Measurements from ENCODE around the gene ZNF234. TPM values are rescaled to one million over a fixed set of nuclear protein-coding genes. Genes with fewer than 3 reads are reported as not detected.

The ZNF234 gene
- total RNA-seq, 2 experiments from 2014 or later, result not detected

GRCh38 chr19:44176590-44176989 is 35.2 kb downstream of the ZNF234 start:
- TF ChIP-seq CTCF (conservative IDR thresholded peaks at IDR 0.05; ENCODE audit: low read length) (no peak), EZH2phosphoT487 (IDR thresholded peaks at IDR 0.05; ENCODE audit: borderline replicate concordance, low read depth, low read length) (no peak)
- H2AFZ ChIP-seq (ENCODE audit: low read length), result no peak overlapping the region
- ChIA-PET CTCF (ENCODE audit: unreplicated experiment) (no interaction called here), POLR2A (no interaction called here)
- H3K9me2 ChIP-seq (ENCODE audit: insufficient read depth, low read length), result no peaks in the 10 kb centered on the region
- H3K36me3 ChIP-seq (ENCODE audit: insufficient read depth, low read length), result peaks cover 60% of the 10 kb centered on the region
- no peaks in the 10 kb centered on the region for H3K79me2 ChIP-seq (ENCODE audit: insufficient read depth, low read depth, low read length)
- intact Hi-C loops (cut with micrococcal nuclease; ENCODE audit: unreplicated experiment), result no loop called here
- no peak for DNase-seq (ENCODE audit: low spot score)
- no peak overlapping the region for H3K4me3 ChIP-seq (ENCODE audit: low read depth, low read length, poor library complexity, severe bottlenecking)
- BruUV-seq (replicated peaks), result no TSS peak
- no peaks in the 10 kb centered on the region for H3K4me1 ChIP-seq (ENCODE audit: insufficient read depth, low read length, poor library complexity, severe bottlenecking)
- H3K9me3 ChIP-seq (ENCODE audit: low read length), result no peaks in the 10 kb centered on the region
- H4K20me1 ChIP-seq (ENCODE audit: insufficient read depth, low read length), result no peaks in the 10 kb centered on the region
- H3K27ac ChIP-seq (ENCODE audit: low read depth, low read length, poor library complexity, severe bottlenecking), result no peak overlapping the region
- H3K4me2 ChIP-seq (ENCODE audit: low read length), result no peak overlapping the region

- Histone ChIP-seq H3K79me2 (ENCODE audit: insufficient read depth, low read depth, low read length) (no peaks in the 10 kb centered on the region), H3K4me3 (ENCODE audit: low read depth, low read length, poor library complexity, severe bottlenecking) (no peak overlapping the region), H3K9me2 (ENCODE audit: insufficient read depth, low read length) (no peaks in the 10 kb centered on the region), H3K9me3 (ENCODE audit: low read length) (no peaks in the 10 kb centered on the region), H3K27ac (ENCODE audit: low read depth, low read length, poor library complexity, severe bottlenecking) (no peak overlapping the region), H4K20me1 (ENCODE audit: insufficient read depth, low read length) (no peaks in the 10 kb centered on the region), H3K4me1 (ENCODE audit: insufficient read depth, low read length, poor library complexity, severe bottlenecking) (no peaks in the 10 kb centered on the region), H3K4me2 (ENCODE audit: low read length) (no peak overlapping the region), H2AFZ (ENCODE audit: low read length) (no peak overlapping the region), H3K36me3 (ENCODE audit: insufficient read depth, low read length) (peaks cover 16% of the 10 kb centered on the region)
- POLR2A ChIA-PET, result no interaction called here
- no TSS peak for BruUV-seq (replicated peaks)
- TF ChIP-seq CTCF (conservative IDR thresholded peaks at IDR 0.05; ENCODE audit: low read length) (no peak), EZH2phosphoT487 (IDR thresholded peaks at IDR 0.05; ENCODE audit: borderline replicate concordance, low read depth, low read length) (no peak)
- CTCF ChIA-PET (ENCODE audit: unreplicated experiment), result no interaction called here
- no peak for DNase-seq (ENCODE audit: low spot score)
- intact Hi-C loops (cut with micrococcal nuclease; ENCODE audit: unreplicated experiment), result no loop called here
These were observed 39.6 kb downstream of the ZNF234 start for GRCh38 chr19:44180968-44181367.

- H3K79me2 ChIP-seq (ENCODE audit: insufficient read depth, low read depth, low read length), result no peaks in the 10 kb centered on the region
- intact Hi-C loops (cut with micrococcal nuclease; ENCODE audit: unreplicated experiment), result no loop called here
- no peak overlapping the region for H3K4me3 ChIP-seq (ENCODE audit: low read depth, low read length, poor library complexity, severe bottlenecking)
- H3K9me2 ChIP-seq (ENCODE audit: insufficient read depth, low read length), result no peaks in the 10 kb centered on the region
- TF ChIP-seq CTCF (conservative IDR thresholded peaks at IDR 0.05; ENCODE audit: low read length) (no peak), EZH2phosphoT487 (IDR thresholded peaks at IDR 0.05; ENCODE audit: borderline replicate concordance, low read depth, low read length) (no peak)
- BruUV-seq (replicated peaks), result no TSS peak
- POLR2A ChIA-PET, result no interaction called here
- H3K9me3 ChIP-seq (ENCODE audit: low read length), result no peaks in the 10 kb centered on the region
- H2AFZ ChIP-seq (ENCODE audit: low read length), result no peak overlapping the region
- peaks cover 5% of the 10 kb centered on the region for H3K36me3 ChIP-seq (ENCODE audit: insufficient read depth, low read length)
- no peaks in the 10 kb centered on the region for H3K4me1 ChIP-seq (ENCODE audit: insufficient read depth, low read length, poor library complexity, severe bottlenecking)
- no peak overlapping the region for H3K27ac ChIP-seq (ENCODE audit: low read depth, low read length, poor library complexity, severe bottlenecking)
- H3K4me2 ChIP-seq (ENCODE audit: low read length), result no peak overlapping the region
- CTCF ChIA-PET (ENCODE audit: unreplicated experiment), result no interaction called here
- DNase-seq (ENCODE audit: low spot score), result peak; percentile 10
- H4K20me1 ChIP-seq (ENCODE audit: insufficient read depth, low read length), result no peaks in the 10 kb centered on the region
These were observed 40.8 kb downstream of the ZNF234 start for GRCh38 chr19:44182145-44182544.

All from OCI-LY7 (cell line).